Gastrocnemius medialis (tissue), 4 donors: ENCODE data around the gene PTPRN2. TPM values are rescaled to one million over a fixed set of nuclear protein-coding genes. Genes with fewer than 3 reads are reported as not detected.

ENCODE experiments used
- ATAC-seq, 2 donors: fragments of 150-250 bp; one replicate each; pipeline ENCODE4 v1.9.1; 2016
- DNase-seq, 2 donors: peaks; one replicate each; pipeline ENCODE4 v3.0.0-alpha.2; 2019
- H3K27ac ChIP-seq, 4 donors: fragments of 200-600 bp; sonication (generic); 1 replicate in 1 of 4; 2 replicates in 3 of 4; pipeline ENCODE4 v1.5.1; 2016 to 2018; ENCODE audit warnings: mild to moderate bottlenecking in 2 of 4, moderate library complexity in 1 of 4
- H3K27me3 ChIP-seq, 3 donors: fragments of 200-600 bp; sonication (generic) in 2 of 3; 1 replicate in 1 of 3; 2 replicates in 2 of 3; pipeline versions ENCODE4 v1.5.1 to v1.6.0; 2016 to 2019; ENCODE audit warnings: mild to moderate bottlenecking in 1 of 3, moderate library complexity in 1 of 3
- H3K36me3 ChIP-seq, 2 donors: fragments of 200-600 bp; sonication (generic) in 1 of 2; one replicate each; pipeline ENCODE4 v1.5.1; 2017 to 2018
- H3K4me1 ChIP-seq, 2 donors: fragments of 200-600 bp; sonication (generic) in 1 of 2; one replicate each; pipeline ENCODE4 v1.5.1; 2016 to 2017; ENCODE audit warnings: mild to moderate bottlenecking in 2 of 2
- H3K4me3 ChIP-seq, 4 donors: fragments of 200-600 bp; sonication (generic) in 3 of 4; 1 replicate in 1 of 4; 2 replicates in 3 of 4; pipeline ENCODE4 v1.5.1; 2016 to 2019; ENCODE audit warnings: mild to moderate bottlenecking in 2 of 4
- H3K9me3 ChIP-seq, 3 donors: fragments of 200-600 bp; sonication (generic) in 2 of 3; 1 replicate in 1 of 3; 2 replicates in 2 of 3; pipeline ENCODE4 v1.5.1; 2016 to 2019
- CTCF ChIP-seq, 5 experiments: fragments of 450-650 bp in 3 of 5; fragments of 200-600 bp in 2 of 5; sonication (generic) in 2 of 5; IDR thresholded peaks in 4 of 5; conservative IDR thresholded peaks in 1 of 5; 1 replicate in 4 of 5; 2 replicates in 1 of 5; pipeline ENCODE4 v1.5.1; 2016 to 2019; ENCODE audit warnings: antibody characterized with exemption in 5 of 5, mild to moderate bottlenecking in 3 of 5, moderate library complexity in 3 of 5
- POLR2A ChIP-seq, 2 donors: fragments of 450-650 bp; IDR thresholded peaks; one replicate each; pipeline ENCODE4 v1.6.1; 2017; ENCODE audit warnings: antibody characterized with exemption in 2 of 2, mild to moderate bottlenecking in 2 of 2, moderate library complexity in 2 of 2
- in situ Hi-C, 4 donors: fragments of 200-750 bp; cut with MboI; loops; one replicate each; pipeline versions ENCODE4 v1.15.0 to v1.8.0; 2017; ENCODE audit warnings: low sequenced_read_pairs in 4 of 4
- intact Hi-C: fragments of 100-400 bp; cut with DNase I; formaldehyde crosslinking; loops from one replicate; pipeline ENCODE4 v1.15.1; 2023; ENCODE audit warnings: low total_unique reads
- total RNA-seq, 4 donors: library from RNA; depleted of rRNA; stranded (reverse); fragments of >200 nt; gene quantifications; one replicate each; pipeline versions ENCODE4 v1.1.0 to v1.2.3, GENCODE V29; 2016

Gene PTPRN2
- total RNA-seq, 4 donors from 2014 or later, result 0.66 to 0.85 (median 0.81) TPM

- DNase-seq, result no peak
- Histone ChIP-seq H3K9me3 (no peaks in the 10 kb centered on the region), H3K36me3 (no peaks in the 10 kb centered on the region), H3K4me1 (no peaks in the 10 kb centered on the region), H3K27me3 (no peaks in the 10 kb centered on the region), H3K27ac (no peak overlapping the region), H3K4me3 (no peak overlapping the region)
- intact Hi-C loops, result no loop called here
- TF ChIP-seq CTCF (IDR thresholded peaks at IDR 0.05 in 4 of 5, conservative IDR thresholded peaks at IDR 0.05 in 1 of 5), result no peak
- in situ Hi-C loops, result loop anchor here in 1 of 4 donors (25.0 kb wide), 1 partner anchor 109 kb away; no protein-coding TSS in a partner anchor
- ATAC-seq, result no peak
These were observed 66.8 kb downstream of the PTPRN2 start for GRCh38 chr7:158520825-158521224.

GRCh38 chr7:158519633-158520174, 67.9 kb downstream of the PTPRN2 start:
- Histone ChIP-seq H3K27ac (no peak overlapping the region), H3K4me3 (no peak overlapping the region), H3K36me3 (no peaks in the 10 kb centered on the region), H3K27me3 (no peaks in the 10 kb centered on the region), H3K9me3 (no peaks in the 10 kb centered on the region), H3K4me1 (no peaks in the 10 kb centered on the region)
- intact Hi-C loops, result no loop called here
- no peak for DNase-seq
- no peak for TF ChIP-seq CTCF (IDR thresholded peaks at IDR 0.05 in 4 of 5, conservative IDR thresholded peaks at IDR 0.05 in 1 of 5)
- no peak for TF ChIP-seq POLR2A (IDR thresholded peaks at IDR 0.05)
- in situ Hi-C loops, result loop anchor here in 1 of 4 donors (25.0 kb wide), 1 partner anchor 107 kb away; no protein-coding TSS in a partner anchor
- ATAC-seq, result no peak

GRCh38 chr7:158518980-158519632, 68.5 kb downstream of the PTPRN2 start:
- H3K36me3 ChIP-seq, result no peaks in the 10 kb centered on the region
- DNase-seq, result no peak
- no peaks in the 10 kb centered on the region for H3K9me3 ChIP-seq
- no peak overlapping the region for H3K27ac ChIP-seq
- H3K4me1 ChIP-seq, result no peaks in the 10 kb centered on the region
- H3K4me3 ChIP-seq, result no peak overlapping the region
- TF ChIP-seq CTCF (IDR thresholded peaks at IDR 0.05 in 4 of 5, conservative IDR thresholded peaks at IDR 0.05 in 1 of 5), result no peak
- no peak for TF ChIP-seq POLR2A (IDR thresholded peaks at IDR 0.05)
- intact Hi-C loops (no loop called here), in situ Hi-C loops (loop anchor here in 1 of 4 donors (25.0 kb wide), 1 partner anchor 107 kb away; no protein-coding TSS in a partner anchor)
- no peaks in the 10 kb centered on the region for H3K27me3 ChIP-seq
- ATAC-seq, result no peak

- Histone ChIP-seq H3K27me3 (no peaks in the 10 kb centered on the region), H3K4me1 (no peaks in the 10 kb centered on the region), H3K4me3 (no peak overlapping the region), H3K27ac (no peak overlapping the region), H3K9me3 (no peaks in the 10 kb centered on the region), H3K36me3 (no peaks in the 10 kb centered on the region)
- intact Hi-C loops (no loop called here), in situ Hi-C loops (loop anchor here in 1 of 4 donors (25.0 kb wide), 1 partner anchor 105 kb away; no protein-coding TSS in a partner anchor)
- TF ChIP-seq CTCF (IDR thresholded peaks at IDR 0.05 in 4 of 5, conservative IDR thresholded peaks at IDR 0.05 in 1 of 5) (no peak), POLR2A (IDR thresholded peaks at IDR 0.05) (no peak)
- no peak for ATAC-seq
- DNase-seq, result no peak
These were observed 70.1 kb downstream of the PTPRN2 start for GRCh38 chr7:158517571-158517970.
